ENCODE measurements around the gene PSMG2.
"Not testable (repeated sequence)": the region's sequence is repeated elsewhere in the genome, so short reads cannot be mapped to it uniquely, and the experiment has no call there.

PSMG2 gene

GRCh38 chr18:12722731-12723130 lies 19.9 kb downstream of the PSMG2 start:
- DNase-seq (ENCODE audit: low read depth) = no peak

- DNase-seq (ENCODE audit: low read depth) = no peak
These were observed 23.5 kb downstream of the PSMG2 start for GRCh38 chr18:12726331-12726730.

- DNase-seq (ENCODE audit: low read depth) = peak; percentile 54
These were observed 24.1 kb downstream of the PSMG2 start for GRCh38 chr18:12726774-12727550.

GRCh38 chr18:12737243-12737902 lies 34.5 kb downstream of the PSMG2 start:
- no peak for DNase-seq (ENCODE audit: low read depth)

- DNase-seq (ENCODE audit: low read depth) = no peak
These were observed 38.5 kb downstream of the PSMG2 start for GRCh38 chr18:12741351-12741750.

- no peak for DNase-seq (ENCODE audit: low read depth)
These were observed 39.6 kb downstream of the PSMG2 start for GRCh38 chr18:12742453-12742852.

GRCh38 chr18:12744103-12744502 lies 41.3 kb downstream of the PSMG2 start:
- DNase-seq (ENCODE audit: low read depth) = no peak

- no peak for DNase-seq (ENCODE audit: low read depth)
These were observed 42.4 kb downstream of the PSMG2 start for GRCh38 chr18:12745095-12745795.

GRCh38 chr18:12747530-12748315 lies 44.9 kb downstream of the PSMG2 start:
- no peak for DNase-seq (ENCODE audit: low read depth)

GRCh38 chr18:12748671-12749070 lies 45.8 kb downstream of the PSMG2 start:
- DNase-seq (ENCODE audit: low read depth) = no peak

- DNase-seq (ENCODE audit: low read depth) = no peak
These were observed 46.3 kb downstream of the PSMG2 start for GRCh38 chr18:12749121-12749520.

- no peak for DNase-seq (ENCODE audit: low read depth)
These were observed 47.4 kb downstream of the PSMG2 start for GRCh38 chr18:12750076-12750714.

- DNase-seq (ENCODE audit: low read depth) = no peak
These were observed 48.1 kb downstream of the PSMG2 start for GRCh38 chr18:12750715-12751502.

- DNase-seq (ENCODE audit: low read depth) = no peak
These were observed 48.7 kb downstream of the PSMG2 start for GRCh38 chr18:12751503-12751884.

- no peak for DNase-seq (ENCODE audit: low read depth)
These were observed 49.0 kb downstream of the PSMG2 start for GRCh38 chr18:12751891-12752290.

- DNase-seq (ENCODE audit: low read depth) = no peak
These were observed 51.7 kb downstream of the PSMG2 start for GRCh38 chr18:12754511-12754910.

GRCh38 chr18:12755606-12756005 lies 52.8 kb downstream of the PSMG2 start:
- not testable (repeated sequence) for DNase-seq (ENCODE audit: low read depth)

GRCh38 chr18:12756619-12757239 lies 53.9 kb downstream of the PSMG2 start:
- DNase-seq (ENCODE audit: low read depth) = not testable (repeated sequence)

- DNase-seq (ENCODE audit: low read depth) = not testable (repeated sequence)
These were observed 55.7 kb downstream of the PSMG2 start for GRCh38 chr18:12758566-12758965.

GRCh38 chr18:12765126-12765525 lies 62.3 kb downstream of the PSMG2 start:
- DNase-seq (ENCODE audit: low read depth) = no peak

Data from activated T-cell treated with anti-CD3 and anti-CD28 coated beads for 24 hours (primary cell).